Midbrain (tissue), 1 donor: ENCODE results near the gene EFCAB14.
"Not testable (repeated sequence)": the region's sequence is repeated elsewhere in the genome, so short reads cannot be mapped to it uniquely, and the experiment has no call there.

Source experiments
- DNase-seq: peaks from one replicate; lab custom pipeline; 2025; lab: John Stamatoyannopoulos, UW

Gene EFCAB14

GRCh38 chr1:46721686-46722205 is 2.8 kb upstream of the EFCAB14 start:
- DNase-seq, result no peak

DNA sequence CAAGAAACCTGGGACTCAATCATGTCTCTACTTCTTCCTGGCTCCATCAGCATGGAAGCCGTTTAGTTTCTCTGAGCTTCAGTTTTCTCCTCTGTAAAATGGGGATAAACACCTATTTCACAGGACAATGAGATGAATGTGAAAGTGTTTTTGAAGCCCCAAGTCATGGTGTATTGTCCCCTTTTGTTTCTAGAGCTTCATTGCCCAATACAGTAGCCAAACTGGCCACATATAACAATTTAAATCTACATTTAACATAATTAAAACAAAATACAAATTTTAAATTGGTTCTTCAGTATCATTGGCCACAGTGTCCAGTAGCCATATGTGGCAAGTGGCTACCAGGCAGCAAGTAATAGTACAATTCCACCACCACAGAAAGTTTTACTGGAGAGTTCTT is 2.3 kb upstream of the EFCAB14 start:
- DNase-seq, result no peak

DNA sequence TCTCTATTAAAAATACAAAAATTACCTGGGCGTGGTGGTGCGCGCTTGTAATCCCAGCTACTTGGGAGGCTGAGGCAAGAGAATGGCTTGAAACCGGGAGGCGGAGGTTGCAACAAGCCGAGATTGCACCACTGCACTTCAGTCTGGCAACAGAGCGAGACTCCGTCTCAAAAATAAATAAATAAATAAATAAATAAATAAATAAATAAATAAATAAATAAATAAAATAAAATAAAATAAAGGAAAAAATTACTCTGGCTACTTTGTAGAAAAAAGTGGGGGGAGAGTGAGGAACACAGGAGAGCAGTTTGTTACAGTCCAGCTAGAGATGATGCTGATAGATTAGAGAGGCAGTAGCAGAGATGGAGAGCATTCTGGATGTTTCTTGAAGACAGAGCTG is 1.4 kb upstream of the EFCAB14 start:
- not testable (repeated sequence) for DNase-seq

DNA sequence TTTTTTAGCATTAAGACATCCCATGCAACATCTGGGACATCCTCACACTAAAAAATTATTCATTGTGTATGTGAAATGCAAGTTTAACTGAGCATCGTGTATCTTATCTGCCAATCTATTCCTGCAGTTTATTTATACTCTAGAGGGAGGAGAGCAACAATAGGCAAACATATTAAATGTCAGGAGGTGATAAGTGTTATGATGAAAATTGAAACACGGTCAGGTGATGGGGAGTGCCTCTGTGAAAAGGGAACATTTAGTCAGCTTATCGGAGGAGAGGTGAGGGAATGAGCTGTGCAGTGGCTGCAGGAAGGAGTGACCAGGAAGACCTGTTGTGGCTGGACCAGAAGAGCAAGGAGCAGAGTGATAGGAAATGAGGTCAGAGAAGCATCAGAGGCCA is 775 bp upstream of the EFCAB14 start:
- DNase-seq, result no peak

- no peak for DNase-seq
These were observed 581 bp downstream of the EFCAB14 start for GRCh38 chr1:46718340-46718726.

- DNase-seq, result no peak
These were observed 1.3 kb downstream of the EFCAB14 start for GRCh38 chr1:46717654-46718053.

DNA sequence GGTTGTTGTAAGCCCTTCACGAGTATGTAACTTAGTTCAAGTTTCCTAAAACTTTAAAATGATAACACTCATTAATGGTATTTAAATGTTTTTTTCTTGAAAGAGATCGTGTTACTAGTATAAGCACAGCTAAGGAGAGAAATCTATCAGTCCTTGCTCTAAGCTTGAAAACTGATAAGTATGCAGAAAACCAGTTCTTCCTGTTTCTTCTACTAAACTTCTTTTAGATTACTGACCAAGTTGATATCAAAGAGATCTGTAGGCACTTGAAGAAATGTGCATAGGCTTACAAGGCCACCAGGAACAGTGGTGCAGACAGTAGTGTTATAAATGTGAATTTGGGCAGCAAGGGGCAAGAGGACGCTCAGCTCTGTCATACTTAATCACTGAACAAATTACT is 3.9 kb downstream of the EFCAB14 start:
- no peak for DNase-seq

DNA sequence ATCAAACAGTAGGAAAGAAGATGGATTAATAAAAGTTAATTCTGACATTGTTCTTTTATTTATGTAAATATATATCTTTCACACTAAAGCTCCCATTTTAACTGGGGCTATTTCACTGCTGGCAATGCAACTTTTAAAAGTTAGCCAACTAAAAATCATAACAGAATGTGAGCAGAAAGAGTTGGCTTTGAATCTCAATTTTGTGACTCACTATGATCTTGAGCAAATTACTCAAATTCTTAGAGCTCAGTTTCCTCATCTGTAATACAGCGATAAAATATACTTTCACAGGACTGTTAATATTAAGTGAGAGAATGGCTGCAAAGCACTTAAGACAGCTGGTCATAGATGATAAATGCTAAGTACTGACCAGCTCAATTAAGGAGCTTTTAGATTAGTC is 10.8 kb downstream of the EFCAB14 start:
- DNase-seq, result no peak

GRCh38 chr1:46705408-46705807 is 13.5 kb downstream of the EFCAB14 start:
- no peak for DNase-seq

DNA sequence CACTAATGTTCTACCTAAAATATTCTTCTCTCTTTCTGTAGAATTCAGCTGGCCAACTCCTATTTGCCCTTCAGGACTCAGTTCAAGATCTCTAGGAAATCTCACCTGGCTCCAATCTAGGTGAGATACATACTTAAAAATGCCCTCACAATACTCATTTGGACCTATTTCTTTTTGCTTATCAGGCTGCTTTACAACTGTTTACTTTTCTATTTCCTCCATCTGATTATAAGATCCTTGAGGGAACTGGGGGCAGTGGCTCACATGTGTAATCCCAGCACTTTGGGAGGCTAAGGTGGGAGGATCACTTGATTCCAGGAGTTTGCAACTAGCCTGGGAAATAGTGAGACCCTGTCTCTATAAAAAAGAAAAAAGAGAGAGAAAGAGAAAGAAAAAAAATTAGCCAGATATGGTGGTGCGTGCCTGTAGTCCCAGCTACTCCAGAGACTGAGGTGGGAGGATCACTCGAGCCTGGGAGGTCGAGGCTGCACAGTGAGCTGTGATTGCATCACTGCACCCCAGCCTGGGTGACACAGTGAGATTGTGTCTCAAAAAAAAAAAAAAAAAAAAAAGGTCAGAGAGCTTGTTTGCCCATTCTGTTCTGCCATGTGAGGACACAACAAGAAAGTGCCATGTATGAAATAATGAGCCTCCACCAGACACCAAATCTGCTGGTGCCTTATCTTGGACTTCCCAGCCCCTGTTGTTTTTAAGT is 14.8 kb downstream of the EFCAB14 start:
- DNase-seq, result no peak

DNA sequence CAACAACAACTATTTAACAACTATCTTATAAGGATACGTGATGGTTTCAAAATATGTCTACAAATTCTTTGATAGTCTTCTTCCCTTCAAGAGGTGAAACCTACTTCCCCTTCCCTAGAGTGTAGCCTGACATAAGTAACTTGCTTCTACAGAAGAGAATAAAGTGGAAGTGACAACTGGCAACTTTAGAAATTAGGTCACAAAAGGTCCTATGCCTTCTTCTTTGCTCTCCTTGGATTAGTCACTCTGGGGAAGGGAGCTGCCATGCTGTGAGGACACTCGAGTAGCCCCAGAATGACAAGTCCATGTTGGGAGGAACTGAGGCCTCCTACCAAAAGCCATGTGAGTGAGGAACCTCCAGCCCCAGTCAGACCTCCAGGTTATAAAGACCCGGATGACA is 19.2 kb downstream of the EFCAB14 start:
- DNase-seq, result no peak

- DNase-seq, result no peak
These were observed 21.9 kb downstream of the EFCAB14 start for GRCh38 chr1:46697053-46697452.

DNA sequence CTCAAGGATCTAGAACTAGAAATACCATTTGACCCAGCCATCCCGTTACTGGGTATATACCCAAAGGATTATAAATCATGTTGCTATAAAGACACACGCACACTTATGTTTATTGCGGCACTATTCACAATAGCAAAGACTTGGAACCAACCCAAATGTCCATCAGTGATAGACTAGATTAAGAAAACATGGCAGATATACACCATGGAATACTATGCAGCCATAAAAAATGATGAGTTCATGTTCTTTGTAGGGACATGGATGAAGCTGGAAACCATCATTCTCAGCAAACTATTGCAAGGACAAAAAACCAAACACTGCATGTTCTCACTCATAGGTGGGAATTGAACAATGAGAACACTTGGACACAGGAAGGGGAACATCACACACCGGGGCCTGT is 24.2 kb downstream of the EFCAB14 start:
- not testable (repeated sequence) for DNase-seq

- no peak for DNase-seq
These were observed 25.8 kb downstream of the EFCAB14 start for GRCh38 chr1:46692811-46693770.

- DNase-seq, result peak; percentile 14
These were observed 26.7 kb downstream of the EFCAB14 start for GRCh38 chr1:46691997-46692790.

DNA sequence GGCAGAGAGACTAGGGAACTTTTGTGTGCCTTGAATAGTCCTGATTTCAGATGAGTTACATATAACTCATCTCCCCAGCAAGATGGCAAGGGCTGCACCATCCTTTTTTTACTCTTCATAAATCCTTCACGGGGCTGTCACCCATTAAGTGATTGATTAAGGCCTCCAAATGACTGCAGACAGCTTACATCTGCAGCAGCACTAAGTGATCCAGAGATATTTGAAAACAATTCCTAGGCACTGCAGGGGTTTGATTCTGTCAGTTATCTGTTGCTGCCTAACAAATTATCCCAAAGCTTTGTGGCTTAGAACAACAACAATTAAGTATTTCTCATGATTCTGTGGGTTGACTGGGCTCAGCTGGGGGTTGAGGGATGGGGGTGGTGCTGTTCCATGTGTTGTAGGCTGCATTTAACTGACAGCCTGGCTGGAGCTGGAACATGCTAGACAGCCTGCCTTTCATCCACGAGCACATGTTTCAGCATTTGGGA is 27.9 kb downstream of the EFCAB14 start:
- no peak for DNase-seq

DNA sequence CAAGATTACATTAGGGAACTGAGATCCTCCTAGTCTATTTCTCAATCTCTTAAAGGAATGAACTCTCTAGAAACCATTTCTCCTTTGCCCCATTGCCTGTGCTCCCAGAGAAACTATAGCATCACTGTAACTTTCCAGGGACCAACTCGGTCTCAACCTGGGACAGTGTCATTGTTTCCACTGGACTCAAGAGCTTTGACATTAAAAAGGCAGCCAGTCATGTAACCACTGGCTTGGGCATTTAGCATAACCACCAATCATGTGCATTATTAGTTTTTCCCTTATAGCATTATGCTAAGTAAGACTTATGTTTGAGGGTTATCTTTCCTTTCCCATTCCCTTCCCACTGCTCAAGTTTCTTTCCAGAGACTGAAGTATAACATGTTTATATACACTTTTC is 29.0 kb downstream of the EFCAB14 start:
- no peak for DNase-seq

DNA sequence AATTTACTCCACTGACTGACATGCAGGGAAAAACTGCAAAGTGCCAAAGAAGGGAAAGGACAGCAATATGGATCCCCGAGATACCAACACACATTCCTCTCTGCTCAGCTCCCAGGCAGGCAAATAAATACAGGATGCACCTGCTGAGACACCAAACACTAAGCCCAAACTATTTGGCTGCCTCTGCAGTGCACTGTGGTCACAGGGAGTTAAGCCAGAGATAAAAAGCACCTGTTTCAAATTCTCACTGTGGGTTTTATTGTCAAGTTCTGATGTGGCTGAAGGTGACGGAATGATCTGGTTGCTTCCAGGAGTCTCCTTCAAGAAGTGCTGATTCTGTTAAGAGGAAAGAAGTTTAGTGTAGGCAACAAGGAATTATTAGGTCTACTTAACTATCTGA is 29.6 kb downstream of the EFCAB14 start:
- no peak for DNase-seq

GRCh38 chr1:46687921-46688509 is 30.9 kb downstream of the EFCAB14 start:
- no peak for DNase-seq

DNA sequence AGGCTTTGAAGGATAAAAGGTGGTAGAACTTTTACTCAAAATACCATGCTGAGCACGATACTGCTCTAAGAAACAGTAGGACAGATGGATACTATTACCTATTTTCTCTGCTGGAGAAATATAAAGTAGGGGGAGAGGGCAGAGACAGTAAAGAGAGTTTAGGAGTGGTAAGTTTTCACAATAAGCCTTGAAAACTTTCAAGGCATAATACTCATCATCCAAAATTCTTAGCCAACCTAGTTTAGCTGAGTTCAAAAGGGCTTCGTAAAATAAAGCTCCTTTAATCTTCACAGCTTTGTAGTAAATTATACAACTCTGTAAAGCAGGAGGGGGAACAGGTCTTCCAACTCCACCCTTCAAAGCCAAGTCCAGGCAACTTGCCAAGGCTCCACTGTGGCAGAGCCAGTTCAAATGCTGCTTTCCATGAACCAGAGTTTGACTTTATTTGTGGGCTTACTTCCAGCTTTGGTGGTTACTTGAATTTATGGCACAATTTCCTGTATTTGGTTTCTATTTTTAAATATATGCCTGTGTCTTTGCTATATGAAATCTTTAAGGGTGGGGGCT is 31.7 kb downstream of the EFCAB14 start:
- DNase-seq, result peak; percentile 58

- no peak for DNase-seq
These were observed 32.7 kb downstream of the EFCAB14 start for GRCh38 chr1:46686255-46686654.
